ENCODE measurements around the gene NLRC5.

DNA sequence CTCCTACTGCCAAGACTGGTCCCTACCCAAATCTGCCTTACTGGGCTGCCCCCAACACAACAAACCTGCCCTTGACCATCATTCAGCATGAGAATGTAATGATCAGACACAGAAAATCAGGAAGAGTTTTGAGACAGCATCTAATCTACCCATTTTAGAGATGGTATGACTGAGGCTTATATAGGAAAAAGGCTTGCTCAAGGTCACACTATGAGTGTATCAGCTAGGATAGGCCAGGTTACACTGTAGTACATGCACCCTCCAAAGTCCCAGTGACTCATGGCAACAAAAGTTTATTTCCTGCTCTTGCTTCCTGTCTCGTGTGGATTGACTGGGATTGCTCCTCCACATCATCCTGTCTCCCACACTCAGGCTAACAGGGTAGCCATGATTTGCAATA, 27.9 kb downstream of the NLRC5 start:
- TF ChIP-seq ZNF70 (CRISPR knock-in tag; IDR thresholded peaks at IDR 0.05) (no peak), TCF4 (CRISPR knock-in tag; IDR thresholded peaks at IDR 0.05; ENCODE audit: borderline replicate concordance) (no peak), ISL1 (CRISPR knock-in tag; IDR thresholded peaks at IDR 0.05) (no peak), ZFP3 (CRISPR knock-in tag; IDR thresholded peaks at IDR 0.05) (no peak), PPARA (CRISPR knock-in tag; IDR thresholded peaks at IDR 0.05; ENCODE audit: borderline replicate concordance) (no peak), ZC3H10 (CRISPR knock-in tag; IDR thresholded peaks at IDR 0.05) (no peak)
- TF ChIP-seq, protein P1, sequence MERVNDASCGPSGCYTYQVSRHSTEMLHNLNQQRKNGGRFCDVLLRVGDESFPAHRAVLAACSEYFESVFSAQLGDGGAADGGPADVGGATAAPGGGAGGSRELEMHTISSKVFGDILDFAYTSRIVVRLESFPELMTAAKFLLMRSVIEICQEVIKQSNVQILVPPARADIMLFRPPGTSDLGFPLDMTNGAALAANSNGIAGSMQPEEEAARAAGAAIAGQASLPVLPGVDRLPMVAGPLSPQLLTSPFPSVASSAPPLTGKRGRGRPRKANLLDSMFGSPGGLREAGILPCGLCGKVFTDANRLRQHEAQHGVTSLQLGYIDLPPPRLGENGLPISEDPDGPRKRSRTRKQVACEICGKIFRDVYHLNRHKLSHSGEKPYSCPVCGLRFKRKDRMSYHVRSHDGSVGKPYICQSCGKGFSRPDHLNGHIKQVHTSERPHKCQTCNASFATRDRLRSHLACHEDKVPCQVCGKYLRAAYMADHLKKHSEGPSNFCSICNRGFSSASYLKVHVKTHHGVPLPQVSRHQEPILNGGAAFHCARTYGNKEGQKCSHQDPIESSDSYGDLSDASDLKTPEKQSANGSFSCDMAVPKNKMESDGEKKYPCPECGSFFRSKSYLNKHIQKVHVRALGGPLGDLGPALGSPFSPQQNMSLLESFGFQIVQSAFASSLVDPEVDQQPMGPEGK (CRISPR knock-in tag; IDR thresholded peaks at IDR 0.05; ENCODE audit: borderline replicate concordance) = no peak
- TF ChIP-seq, protein P2, sequence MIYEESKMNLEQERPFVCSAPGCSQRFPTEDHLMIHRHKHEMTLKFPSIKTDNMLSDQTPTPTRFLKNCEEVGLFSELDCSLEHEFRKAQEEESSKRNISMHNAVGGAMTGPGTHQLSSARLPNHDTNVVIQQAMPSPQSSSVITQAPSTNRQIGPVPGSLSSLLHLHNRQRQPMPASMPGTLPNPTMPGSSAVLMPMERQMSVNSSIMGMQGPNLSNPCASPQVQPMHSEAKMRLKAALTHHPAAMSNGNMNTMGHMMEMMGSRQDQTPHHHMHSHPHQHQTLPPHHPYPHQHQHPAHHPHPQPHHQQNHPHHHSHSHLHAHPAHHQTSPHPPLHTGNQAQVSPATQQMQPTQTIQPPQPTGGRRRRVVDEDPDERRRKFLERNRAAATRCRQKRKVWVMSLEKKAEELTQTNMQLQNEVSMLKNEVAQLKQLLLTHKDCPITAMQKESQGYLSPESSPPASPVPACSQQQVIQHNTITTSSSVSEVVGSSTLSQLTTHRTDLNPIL (CRISPR knock-in tag; IDR thresholded peaks at IDR 0.05; ENCODE audit: low read depth) = no peak
- TF ChIP-seq, protein P3, sequence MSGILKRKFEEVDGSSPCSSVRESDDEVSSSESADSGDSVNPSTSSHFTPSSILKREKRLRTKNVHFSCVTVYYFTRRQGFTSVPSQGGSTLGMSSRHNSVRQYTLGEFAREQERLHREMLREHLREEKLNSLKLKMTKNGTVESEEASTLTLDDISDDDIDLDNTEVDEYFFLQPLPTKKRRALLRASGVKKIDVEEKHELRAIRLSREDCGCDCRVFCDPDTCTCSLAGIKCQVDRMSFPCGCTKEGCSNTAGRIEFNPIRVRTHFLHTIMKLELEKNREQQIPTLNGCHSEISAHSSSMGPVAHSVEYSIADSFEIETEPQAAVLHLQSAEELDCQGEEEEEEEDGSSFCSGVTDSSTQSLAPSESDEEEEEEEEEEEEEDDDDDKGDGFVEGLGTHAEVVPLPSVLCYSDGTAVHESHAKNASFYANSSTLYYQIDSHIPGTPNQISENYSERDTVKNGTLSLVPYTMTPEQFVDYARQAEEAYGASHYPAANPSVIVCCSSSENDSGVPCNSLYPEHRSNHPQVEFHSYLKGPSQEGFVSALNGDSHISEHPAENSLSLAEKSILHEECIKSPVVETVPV (CRISPR knock-in tag; IDR thresholded peaks at IDR 0.05) = no peak

Data from SK-N-SH treated with all-trans-retinoic acid at 6 μM for 48 hours (cell line).